H9 (cell line): Measurements from ENCODE around the gene ANKH. TPM values are rescaled to one million over a fixed set of nuclear protein-coding genes. Genes with fewer than 3 reads are reported as not detected.

Experiments used
- DNase-seq: peaks from one replicate; pipeline ENCODE4 v3.0.0-alpha.2; 2017
- H2AFZ ChIP-seq: one replicate; pipeline ENCODE4 v1.6.1; 2013; ENCODE audit warnings: mild to moderate bottlenecking, low read length, control low read depth, moderate library complexity
- H2AK5ac ChIP-seq: 2 replicates; pipeline ENCODE4 v1.6.1; 2013; ENCODE audit warnings: low read length, control low read depth, mixed read lengths; ENCODE audit not compliant: insufficient read length
- H2BK120ac ChIP-seq: one replicate; pipeline ENCODE4 v1.6.1; 2013; ENCODE audit warnings: low read depth, mild to moderate bottlenecking, low read length, control low read depth, inconsistent platforms; ENCODE audit not compliant: poor library complexity, severe bottlenecking
- H2BK12ac ChIP-seq: 2 replicates; pipeline ENCODE4 v1.6.1; 2013; ENCODE audit warnings: low read length, control low read depth, mixed read lengths, low read depth; ENCODE audit not compliant: insufficient read length
- H2BK15ac ChIP-seq: 2 replicates; pipeline ENCODE4 v1.6.1; 2013; ENCODE audit warnings: low read depth, low read length, control low read depth
- H2BK20ac ChIP-seq: one replicate; pipeline ENCODE4 v1.6.1; 2013; ENCODE audit warnings: low read depth, mild to moderate bottlenecking, low read length, control low read depth, inconsistent platforms; ENCODE audit not compliant: poor library complexity, severe bottlenecking
- H2BK5ac ChIP-seq: 2 replicates; pipeline ENCODE4 v1.6.1; 2013; ENCODE audit warnings: low read length, control low read depth, mixed read lengths; ENCODE audit not compliant: insufficient read length
- H3K14ac ChIP-seq: 2 replicates; pipeline ENCODE4 v1.6.1; 2013; ENCODE audit warnings: low read length, control low read depth; ENCODE audit not compliant: insufficient read depth
- H3K18ac ChIP-seq: 2 replicates; pipeline ENCODE4 v1.6.1; 2013; ENCODE audit warnings: low read depth, mild to moderate bottlenecking, mixed read lengths, low read length, control low read depth; ENCODE audit not compliant: insufficient read length
- H3K23ac ChIP-seq: 2 replicates; pipeline ENCODE4 v1.6.1; 2013; ENCODE audit warnings: low read length, control low read depth, mixed read lengths, low read depth; ENCODE audit not compliant: insufficient read length
- H3K23me2 ChIP-seq: 2 replicates; pipeline ENCODE4 v1.6.1; 2013; ENCODE audit warnings: low read depth, mild to moderate bottlenecking, mixed read lengths, low read length, control low read depth; ENCODE audit not compliant: insufficient read length, poor library complexity, severe bottlenecking
- H3K27ac ChIP-seq: 2 replicates; pipeline ENCODE4 v1.5.1; 2013; ENCODE audit warnings: low read length, control low read depth, mixed read lengths, low read depth; ENCODE audit not compliant: insufficient read length
- H3K27me3 ChIP-seq: 2 replicates; pipeline ENCODE4 v1.6.1; 2013; ENCODE audit warnings: low read length, control low read depth, inconsistent platforms; ENCODE audit not compliant: insufficient read depth
- H3K4ac ChIP-seq: 2 replicates; pipeline ENCODE4 v1.6.1; 2013; ENCODE audit warnings: low read depth, mild to moderate bottlenecking, control low read depth, inconsistent platforms, low read length, moderate library complexity
- H3K4me1 ChIP-seq: 2 replicates; pipeline ENCODE4 v1.6.1; 2013; ENCODE audit warnings: low read length, control low read depth, inconsistent platforms; ENCODE audit not compliant: insufficient read depth
- H3K4me2 ChIP-seq: 2 replicates; pipeline ENCODE4 v1.6.1; 2013; ENCODE audit warnings: low read length, control low read depth, mixed read lengths; ENCODE audit not compliant: insufficient read length, insufficient read depth
- H3K56ac ChIP-seq: 2 replicates; pipeline ENCODE4 v1.6.1; 2013; ENCODE audit warnings: low read depth, mild to moderate bottlenecking, mixed read lengths, low read length, control low read depth; ENCODE audit not compliant: insufficient read length
- H3K79me1 ChIP-seq: 2 replicates; pipeline ENCODE4 v1.6.1; 2013; ENCODE audit warnings: low read depth, mild to moderate bottlenecking, moderate library complexity, low read length, control low read depth, inconsistent platforms; ENCODE audit not compliant: insufficient read depth, poor library complexity, severe bottlenecking
- H3K79me2 ChIP-seq: 2 replicates; pipeline ENCODE4 v1.6.1; 2013; ENCODE audit warnings: low read length, control low read depth, inconsistent platforms; ENCODE audit not compliant: insufficient read depth
- H3K9ac ChIP-seq: 2 replicates; pipeline ENCODE4 v1.6.1; 2013; ENCODE audit warnings: low read length, control low read depth, mixed read lengths; ENCODE audit not compliant: insufficient read length; ENCODE audit errors: extremely low read depth
- H3K9me3 ChIP-seq: one replicate; pipeline ENCODE4 v1.6.1; 2013; ENCODE audit warnings: low read depth, low read length, inconsistent platforms; ENCODE audit not compliant: control insufficient read depth
- H3T11ph ChIP-seq: one replicate; pipeline ENCODE4 v1.6.1; 2013; ENCODE audit warnings: mild to moderate bottlenecking, low read length, control low read depth, inconsistent platforms
- H4K20me1 ChIP-seq: one replicate; pipeline ENCODE4 v1.6.1; 2013; ENCODE audit not compliant: control insufficient read depth, insufficient read length, insufficient read depth
- H4K5ac ChIP-seq: 2 replicates; pipeline ENCODE4 v1.6.1; 2013; ENCODE audit warnings: low read depth, mild to moderate bottlenecking, mixed read lengths, low read length, control low read depth; ENCODE audit not compliant: insufficient read length
- H4K8ac ChIP-seq: replicated peaks from 2 replicates; pipeline ENCODE4 v1.6.1; 2013; ENCODE audit warnings: low read length, control low read depth, mixed read lengths, low read depth; ENCODE audit not compliant: insufficient read length
- H4K91ac ChIP-seq: 2 replicates; pipeline ENCODE4 v1.6.1; 2013; ENCODE audit warnings: low read depth, mild to moderate bottlenecking, moderate library complexity, mixed read lengths, low read length, control low read depth; ENCODE audit not compliant: insufficient read length
- H3K27ac Mint-ChIP-seq, 3 experiments: 2 replicates in 2 of 3; 3 replicates in 1 of 3; pipeline ENCODE4 v1.8.0; 2020 to 2021; ENCODE audit warnings: mixed read lengths in 3 of 3, mild to moderate bottlenecking in 1 of 3, moderate library complexity in 1 of 3
- H3K27me3 Mint-ChIP-seq: 2 replicates; pipeline ENCODE4 v1.8.0; 2021; ENCODE audit warnings: low read depth, mild to moderate bottlenecking, moderate library complexity, mixed read lengths
- H3K36me3 Mint-ChIP-seq, 3 experiments: 2 replicates in 2 of 3; 3 replicates in 1 of 3; pipeline ENCODE4 v1.8.0; 2020 to 2021; ENCODE audit warnings: low read depth in 3 of 3, mixed read lengths in 3 of 3; ENCODE audit not compliant: insufficient read depth in 1 of 3
- H3K4me1 Mint-ChIP-seq, 2 experiments: 2 replicates each; pipeline ENCODE4 v1.8.0; 2020; ENCODE audit warnings: mixed read lengths in 2 of 2
- H3K4me3 Mint-ChIP-seq, 2 experiments: 2 replicates in 1 of 2; 3 replicates in 1 of 2; pipeline ENCODE4 v1.8.0; 2020 to 2021; ENCODE audit warnings: mild to moderate bottlenecking in 2 of 2, mixed read lengths in 2 of 2, moderate library complexity in 1 of 2
- H3K9me3 Mint-ChIP-seq, 2 experiments: 2 replicates in 1 of 2; 3 replicates in 1 of 2; pipeline ENCODE4 v1.8.0; 2020; ENCODE audit warnings: mild to moderate bottlenecking in 2 of 2, mixed read lengths in 2 of 2, moderate library complexity in 1 of 2
- CTCF ChIP-seq: fragments of 200-600 bp; sonication (generic); conservative IDR thresholded peaks from 3 replicates; pipeline ENCODE4 v1.8.0; 2021; ENCODE audit warnings: antibody characterized with exemption, mild to moderate bottlenecking
- WGBS: extraction: QIAGEN DNeasy Blood & Tissue Kit; methylation state at CpG from one replicate; pipeline ENCODE4 v1.1.7; 2013; ENCODE audit warnings: missing lambda C conversion rate, low lambda C conversion rate, mixed read lengths; ENCODE audit not compliant: insufficient read length; ENCODE audit errors: extremely low coverage; 5-methylcytosine and 5-hydroxymethylcytosine counted together
- total RNA-seq: library from RNA; stranded (reverse); gene quantifications from 2 replicates; pipeline ENCODE4 v1.2.1, GENCODE V29; 2021

ANKH gene
- total RNA-seq, 1 experiment from 2014 or later, result 9.6 TPM

GRCh38 chr5:14879937-14880589 is 8.5 kb upstream of the ANKH start:
- no peak overlapping the region for H2BK120ac ChIP-seq
- H3K36me3 Mint-ChIP-seq, result peaks cover 0 to 4% (median 0%) of the 10 kb centered on the region in 3 experiments; a peak in 2 of 7 replicates
- H3K23ac ChIP-seq, result no peak overlapping the region
- H3K9ac ChIP-seq, result no peak overlapping the region
- H4K91ac ChIP-seq, result no peak overlapping the region
- H4K5ac ChIP-seq, result no peak overlapping the region
- no peaks in the 10 kb centered on the region for H3K27me3 ChIP-seq
- H3K18ac ChIP-seq, result no peak overlapping the region
- TF ChIP-seq CTCF, result no peak
- no peaks in the 10 kb centered on the region for H3K23me2 ChIP-seq
- H3K79me2 ChIP-seq, result no peaks in the 10 kb centered on the region
- H3K27ac ChIP-seq, result no peak overlapping the region
- H2BK5ac ChIP-seq, result no peak overlapping the region
- H2BK12ac ChIP-seq, result no peak overlapping the region
- peaks cover 15% of the 10 kb centered on the region for H3K27me3 Mint-ChIP-seq
- no peak overlapping the region for H3K14ac ChIP-seq
- H3K4me2 ChIP-seq, result no peak overlapping the region
- H2BK15ac ChIP-seq, result no peak overlapping the region
- no peak overlapping the region for H3K56ac ChIP-seq
- no peak overlapping the region for H2AFZ ChIP-seq
- H3K4me1 Mint-ChIP-seq, result 0 out of 4 replicates have a peak, but pooled peaks cover 0 to 2% of the 10 kb centered on the region in 2 experiments
- H3K79me1 ChIP-seq, result no peaks in the 10 kb centered on the region
- no peak overlapping the region for H2BK20ac ChIP-seq
- H3K4ac ChIP-seq, result no peak overlapping the region
- no peaks in the 10 kb centered on the region for H3K4me1 ChIP-seq
- no peak overlapping the region for H2AK5ac ChIP-seq
- no peak overlapping the region for H3K27ac Mint-ChIP-seq
- H3K9me3 Mint-ChIP-seq, result peaks cover 0 to 4% of the 10 kb centered on the region in 2 experiments; a peak in 1 of 5 replicates
- H3K4me3 Mint-ChIP-seq, result no peak overlapping the region
- no peak overlapping the region for H4K8ac ChIP-seq
- no peaks in the 10 kb centered on the region for H3K9me3 ChIP-seq
- no peak overlapping the region for H3T11ph ChIP-seq
- no peak for DNase-seq
- no peaks in the 10 kb centered on the region for H4K20me1 ChIP-seq
- no CpG with 5 or more reads among the region's 6 CpGs for WGBS
